OCI-LY1 (cell line): ENCODE measurements around the gene CALU.

Source experiments
- H2AFZ ChIP-seq: fragments of 200-600 bp; sonication (generic), shearing (Covaris generic); 2 replicates; pipeline ENCODE4 v1.6.0; 2014; ENCODE audit warnings: antibody characterized with exemption, mild to moderate bottlenecking, low read length
- H3F3A ChIP-seq: fragments of 200-600 bp; sonication (generic), shearing (Covaris generic); 2 replicates; pipeline ENCODE4 v1.6.0; 2014; ENCODE audit warnings: mild to moderate bottlenecking, antibody characterized with exemption, low read length, moderate library complexity; ENCODE audit not compliant: insufficient read depth
- H3K27ac ChIP-seq: fragments of 200-600 bp; sonication (generic); 2 replicates; pipeline ENCODE4 v1.5.1; 2014; ENCODE audit warnings: low read length, mixed run types, mild to moderate bottlenecking, low read depth; ENCODE audit not compliant: poor library complexity, severe bottlenecking
- H3K27me3 ChIP-seq: fragments of 200-600 bp; sonication (generic); 2 replicates; pipeline ENCODE4 v1.6.0; 2014; ENCODE audit warnings: antibody characterized with exemption, mild to moderate bottlenecking, low read length, moderate library complexity; ENCODE audit not compliant: insufficient read depth
- H3K36me3 ChIP-seq: fragments of 200-600 bp; sonication (generic); 2 replicates; pipeline ENCODE4 v1.6.1; 2014; ENCODE audit warnings: mild to moderate bottlenecking, antibody characterized with exemption, low read length, moderate library complexity, mixed read lengths; ENCODE audit not compliant: insufficient read depth
- H3K4me1 ChIP-seq: fragments of 200-600 bp; sonication (generic); 2 replicates; pipeline ENCODE4 v1.5.1; 2014; ENCODE audit warnings: mild to moderate bottlenecking, low read length, moderate library complexity; ENCODE audit not compliant: insufficient read depth, severe bottlenecking
- H3K4me2 ChIP-seq: fragments of 200-600 bp; sonication (generic), shearing (Covaris generic); 2 replicates; pipeline ENCODE4 v1.6.1; 2014; ENCODE audit warnings: low read length
- H3K4me3 ChIP-seq: fragments of 200-600 bp; sonication (generic); 2 replicates; pipeline ENCODE4 v1.5.1; 2014; ENCODE audit warnings: low read length, low read depth, mild to moderate bottlenecking, mixed read lengths; ENCODE audit not compliant: poor library complexity, severe bottlenecking
- H3K79me2 ChIP-seq: fragments of 200-600 bp; shearing (Covaris generic); 2 replicates; pipeline ENCODE4 v1.6.1; 2016; ENCODE audit warnings: mixed run types, low read length, mixed read lengths; ENCODE audit not compliant: insufficient read depth
- H3K9ac ChIP-seq: fragments of 200-600 bp; sonication (generic), shearing (Covaris generic); 2 replicates; pipeline ENCODE4 v1.6.1; 2014; ENCODE audit warnings: mild to moderate bottlenecking, low read length, mixed read lengths
- H3K9me2 ChIP-seq: fragments of 200-600 bp; sonication (generic), shearing (Covaris generic); 2 replicates; pipeline ENCODE4 v1.6.1; 2014; ENCODE audit warnings: low read depth, mild to moderate bottlenecking, low read length, mixed read lengths
- H3K9me3 ChIP-seq: fragments of 200-600 bp; shearing (Covaris generic); 2 replicates; pipeline ENCODE4 v1.6.1; 2014; ENCODE audit warnings: low read length, mixed read lengths
- H4K20me1 ChIP-seq: fragments of 200-600 bp; sonication (generic), shearing (Covaris generic); 2 replicates; pipeline ENCODE4 v1.6.0; 2016; ENCODE audit warnings: mild to moderate bottlenecking, low read length; ENCODE audit not compliant: insufficient read depth
- EZH2 ChIP-seq: fragments of 200-600 bp; sonication (generic), shearing (Covaris generic); IDR thresholded peaks from 2 replicates; pipeline ENCODE4 v1.8.0; 2017; ENCODE audit warnings: borderline replicate concordance, mixed run types, mild to moderate bottlenecking, antibody characterized with exemption, low read length, moderate library complexity, mixed read lengths
- TF ChIP-seq, protein P1 (sequence below): fragments of 200-600 bp; sonication (generic), shearing (Covaris generic); IDR thresholded peaks from 2 replicates; pipeline ENCODE4 v1.5.1; 2017; ENCODE audit warnings: mild to moderate bottlenecking, antibody characterized with exemption, low read length, moderate library complexity, mixed read lengths

CALU gene

DNA sequence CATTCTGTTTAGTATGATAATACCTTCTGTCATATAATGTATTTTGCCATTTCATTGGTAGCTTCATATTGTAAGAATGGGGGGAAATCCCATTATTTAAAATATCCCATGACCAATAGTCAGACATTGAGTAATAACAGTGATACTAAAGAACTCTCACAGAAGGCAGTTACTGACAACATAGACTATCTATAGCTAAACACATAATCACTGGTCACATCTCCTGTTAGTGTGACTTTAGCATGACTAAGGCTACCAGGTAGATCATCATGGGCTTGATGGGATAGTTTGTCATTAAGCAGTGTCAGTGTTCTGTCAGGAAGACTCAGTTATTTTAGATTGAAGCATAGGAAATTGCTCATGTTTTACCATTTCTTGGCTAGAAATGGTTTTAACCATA lies 20.1 kb downstream of the CALU start:
- H2AFZ ChIP-seq, result no peak overlapping the region
- no peaks in the 10 kb centered on the region for H3K9me2 ChIP-seq
- H3K36me3 ChIP-seq, result peaks cover 95% of the 10 kb centered on the region
- H4K20me1 ChIP-seq, result no peaks in the 10 kb centered on the region
- H3K9ac ChIP-seq, result no peak overlapping the region
- H3K4me3 ChIP-seq, result no peak overlapping the region
- TF ChIP-seq EZH2, result no peak
- TF ChIP-seq, protein P1, sequence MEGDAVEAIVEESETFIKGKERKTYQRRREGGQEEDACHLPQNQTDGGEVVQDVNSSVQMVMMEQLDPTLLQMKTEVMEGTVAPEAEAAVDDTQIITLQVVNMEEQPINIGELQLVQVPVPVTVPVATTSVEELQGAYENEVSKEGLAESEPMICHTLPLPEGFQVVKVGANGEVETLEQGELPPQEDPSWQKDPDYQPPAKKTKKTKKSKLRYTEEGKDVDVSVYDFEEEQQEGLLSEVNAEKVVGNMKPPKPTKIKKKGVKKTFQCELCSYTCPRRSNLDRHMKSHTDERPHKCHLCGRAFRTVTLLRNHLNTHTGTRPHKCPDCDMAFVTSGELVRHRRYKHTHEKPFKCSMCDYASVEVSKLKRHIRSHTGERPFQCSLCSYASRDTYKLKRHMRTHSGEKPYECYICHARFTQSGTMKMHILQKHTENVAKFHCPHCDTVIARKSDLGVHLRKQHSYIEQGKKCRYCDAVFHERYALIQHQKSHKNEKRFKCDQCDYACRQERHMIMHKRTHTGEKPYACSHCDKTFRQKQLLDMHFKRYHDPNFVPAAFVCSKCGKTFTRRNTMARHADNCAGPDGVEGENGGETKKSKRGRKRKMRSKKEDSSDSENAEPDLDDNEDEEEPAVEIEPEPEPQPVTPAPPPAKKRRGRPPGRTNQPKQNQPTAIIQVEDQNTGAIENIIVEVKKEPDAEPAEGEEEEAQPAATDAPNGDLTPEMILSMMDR, result no peak
- no peaks in the 10 kb centered on the region for H3K9me3 ChIP-seq
- H3F3A ChIP-seq, result no peaks in the 10 kb centered on the region
- H3K27ac ChIP-seq, result no peak overlapping the region
- H3K27me3 ChIP-seq, result no peaks in the 10 kb centered on the region
- no peaks in the 10 kb centered on the region for H3K4me1 ChIP-seq
- H3K4me2 ChIP-seq, result no peak overlapping the region
- no peaks in the 10 kb centered on the region for H3K79me2 ChIP-seq

GRCh38 chr7:128763541-128763940 lies 24.4 kb downstream of the CALU start:
- H3K36me3 ChIP-seq, result peaks cover 93% of the 10 kb centered on the region
- no peak overlapping the region for H3K9ac ChIP-seq
- H3F3A ChIP-seq, result no peaks in the 10 kb centered on the region
- H3K27ac ChIP-seq, result no peak overlapping the region
- H3K9me3 ChIP-seq, result no peaks in the 10 kb centered on the region
- no peaks in the 10 kb centered on the region for H3K9me2 ChIP-seq
- H3K4me1 ChIP-seq, result no peaks in the 10 kb centered on the region
- H2AFZ ChIP-seq, result no peak overlapping the region
- no peak overlapping the region for H3K4me2 ChIP-seq
- no peaks in the 10 kb centered on the region for H3K27me3 ChIP-seq
- TF ChIP-seq EZH2, result no peak
- TF ChIP-seq, protein P1, result no peak
- no peak overlapping the region for H3K4me3 ChIP-seq
- no peaks in the 10 kb centered on the region for H3K79me2 ChIP-seq
- H4K20me1 ChIP-seq, result no peaks in the 10 kb centered on the region

DNA sequence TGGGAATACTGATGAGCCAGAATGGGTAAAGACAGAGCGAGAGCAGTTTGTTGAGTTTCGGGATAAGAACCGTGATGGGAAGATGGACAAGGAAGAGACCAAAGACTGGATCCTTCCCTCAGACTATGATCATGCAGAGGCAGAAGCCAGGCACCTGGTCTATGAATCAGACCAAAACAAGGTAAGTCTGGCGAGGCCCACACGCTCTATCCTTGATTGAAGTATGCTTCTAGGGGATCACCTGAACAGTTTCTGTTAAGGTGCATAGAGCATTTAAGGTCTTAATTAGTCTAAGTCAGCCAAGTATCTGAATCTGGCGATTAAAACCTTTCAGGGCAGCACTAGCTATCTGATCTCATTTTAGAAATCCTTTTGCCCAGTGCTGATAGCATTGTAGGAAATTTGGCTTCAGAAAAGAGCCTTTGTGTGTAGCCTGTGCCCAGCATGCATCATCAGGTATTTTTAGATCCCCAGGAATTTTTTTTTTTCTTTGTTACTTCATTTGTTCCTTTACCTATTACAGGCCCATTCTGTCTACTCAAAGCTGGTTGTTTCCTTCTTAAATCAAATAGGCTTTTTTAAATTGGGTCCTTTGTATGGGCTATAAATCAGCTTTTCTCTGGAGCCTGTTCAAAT lies 28.4 kb downstream of the CALU start:
- Histone ChIP-seq H3K79me2 (no peaks in the 10 kb centered on the region), H3F3A (no peaks in the 10 kb centered on the region), H3K27me3 (no peaks in the 10 kb centered on the region), H3K27ac (no peak overlapping the region), H3K36me3 (peaks cover 93% of the 10 kb centered on the region), H4K20me1 (no peaks in the 10 kb centered on the region), H3K4me2 (no peak overlapping the region), H3K4me3 (no peak overlapping the region), H3K4me1 (no peaks in the 10 kb centered on the region), H3K9me3 (no peaks in the 10 kb centered on the region), H3K9me2 (no peaks in the 10 kb centered on the region), H2AFZ (no peak overlapping the region), H3K9ac (no peak overlapping the region)
- no peak for TF ChIP-seq EZH2
- TF ChIP-seq, protein P1, result no peak
